Stimulated activated naive B cell treated with anti-CD40 and anti-IgM and Interleukin-4, amounts not matched to agents 10 μg/mL and 1 μg/mL and 100 μg/mL, for 72 hours (primary cell): ENCODE measurements around the gene TTYH2.
A peak's percentile ranks its signal among the peaks of the same experiment; 100 is the strongest.
"Not testable (repeated sequence)": the region's sequence is repeated elsewhere in the genome, so short reads cannot be mapped to it uniquely, and the experiment has no call there.

Source experiments
- ATAC-seq, 2 donors: fragments of 150-1000 bp; cut with Tn5 transposase; replicated peaks; 2 replicates each; pipeline ENCODE4 v1.10.0; 2021; ENCODE audit warnings: moderate library complexity in 1 of 2
- DNase-seq: peaks from one replicate; pipeline ENCODE4 v3.0.0; 2021
- H3K27ac Mint-ChIP-seq: one replicate; pipeline ENCODE4 v1.8.0; 2022; ENCODE audit warnings: mild to moderate bottlenecking, mixed read lengths
- H3K27me3 Mint-ChIP-seq, 2 donors: one replicate each; pipeline ENCODE4 v1.8.0; 2022; ENCODE audit warnings: mixed read lengths in 2 of 2
- H3K36me3 Mint-ChIP-seq, 2 donors: one replicate each; pipeline ENCODE4 v1.8.0; 2022; ENCODE audit warnings: mixed read lengths in 2 of 2, mild to moderate bottlenecking in 1 of 2
- H3K4me1 Mint-ChIP-seq, 2 donors: one replicate each; pipeline ENCODE4 v1.8.0; 2022; ENCODE audit warnings: mixed read lengths in 2 of 2, mild to moderate bottlenecking in 1 of 2
- H3K4me3 Mint-ChIP-seq, 2 donors: one replicate each; pipeline ENCODE4 v1.8.0; 2022; ENCODE audit warnings: mild to moderate bottlenecking in 2 of 2, mixed read lengths in 2 of 2, moderate library complexity in 1 of 2
- H3K9me3 Mint-ChIP-seq, 2 donors: one replicate each; pipeline ENCODE4 v1.8.0; 2022; ENCODE audit warnings: mixed read lengths in 2 of 2, mild to moderate bottlenecking in 1 of 2

The TTYH2 gene

DNA sequence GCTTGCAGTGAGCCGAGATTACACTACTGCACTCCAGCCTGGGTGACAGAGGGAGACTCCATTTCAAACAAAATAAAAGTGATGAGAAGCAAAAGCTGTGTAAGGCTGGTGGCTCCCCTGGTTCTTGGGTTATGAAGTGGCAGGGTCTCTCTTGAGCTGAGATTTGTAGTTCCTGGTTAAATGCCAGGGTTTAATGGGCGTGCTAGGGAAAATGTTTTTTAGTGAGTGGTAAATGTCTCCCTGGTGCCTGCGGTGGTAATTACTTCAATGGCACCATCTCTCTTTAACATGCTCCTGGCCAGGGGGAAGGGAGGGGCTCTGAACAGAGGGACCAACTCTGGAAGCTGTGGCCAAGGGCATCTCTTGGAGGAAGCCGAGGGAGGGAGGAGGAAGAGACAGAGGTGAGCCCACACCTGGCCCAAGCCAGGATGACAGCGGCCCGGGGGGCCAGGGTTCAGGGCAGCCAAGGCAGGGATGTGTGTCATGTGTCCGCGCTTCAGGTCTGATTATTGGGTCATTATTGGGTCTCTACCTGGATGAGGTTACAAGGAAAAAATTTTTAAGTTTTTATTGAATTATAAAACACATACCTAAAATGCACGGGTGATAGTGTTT is 27.7 kb upstream of the TTYH2 start:
- Mint-ChIP-seq H3K27ac (no peak overlapping the region), H3K4me3 (no peak overlapping the region), H3K36me3 (no peaks in the 10 kb centered on the region)

GRCh38 chr17:74186498-74186897 is 26.9 kb upstream of the TTYH2 start:
- H3K4me3 Mint-ChIP-seq, result no peak overlapping the region
- no peak for ATAC-seq
- H3K27me3 Mint-ChIP-seq, result peaks cover 37 to 40% of the 10 kb centered on the region in 2 donors
- H3K9me3 Mint-ChIP-seq, result peaks cover 6 to 7% of the 10 kb centered on the region in 2 donors
- H3K27ac Mint-ChIP-seq, result no peak overlapping the region
- no peaks in the 10 kb centered on the region for H3K36me3 Mint-ChIP-seq
- no peak for DNase-seq
- H3K4me1 Mint-ChIP-seq, result no peaks in the 10 kb centered on the region

More for the DNA sequence above, 27.7 kb upstream of the TTYH2 start:
- no peak for ATAC-seq
- H3K9me3 Mint-ChIP-seq, result peaks cover 6 to 7% of the 10 kb centered on the region in 2 donors
- no peak for DNase-seq
- peaks cover 46 to 47% of the 10 kb centered on the region in 2 donors for H3K27me3 Mint-ChIP-seq
- no peaks in the 10 kb centered on the region for H3K4me1 Mint-ChIP-seq

DNA sequence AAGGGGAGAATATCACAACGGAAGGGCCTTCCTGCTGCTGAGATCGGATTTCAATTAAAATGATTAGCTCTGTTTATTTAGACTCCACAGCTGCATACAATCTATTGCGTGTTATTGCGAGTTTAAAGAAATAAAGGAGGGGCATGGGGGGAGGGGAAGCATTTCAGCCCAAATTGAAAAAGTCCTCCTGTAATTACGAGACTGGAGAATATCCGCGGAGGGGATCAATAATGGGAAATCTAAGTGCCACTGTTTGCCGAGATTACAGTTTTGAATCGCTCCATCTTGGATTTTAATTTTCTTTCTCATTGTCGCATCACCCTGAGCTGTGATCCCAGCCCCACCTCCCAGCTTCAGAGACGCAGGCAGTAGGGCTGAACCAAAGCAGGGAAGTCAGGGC is 25.6 kb upstream of the TTYH2 start:
- no peaks in the 10 kb centered on the region for H3K36me3 Mint-ChIP-seq
- no peak for DNase-seq
- H3K4me3 Mint-ChIP-seq, result no peak overlapping the region
- no peak for ATAC-seq
- H3K27ac Mint-ChIP-seq, result no peak overlapping the region
- peaks cover 1 to 2% of the 10 kb centered on the region in 2 donors for H3K4me1 Mint-ChIP-seq
- peaks cover 6 to 7% of the 10 kb centered on the region in 2 donors for H3K9me3 Mint-ChIP-seq
- peaks cover 32 to 37% of the 10 kb centered on the region in 2 donors for H3K27me3 Mint-ChIP-seq

- H3K36me3 Mint-ChIP-seq, H3K9me3 Mint-ChIP-seq, H3K4me3 Mint-ChIP-seq, H3K27ac Mint-ChIP-seq, H3K4me1 Mint-ChIP-seq, DNase-seq, ATAC-seq: not testable (repeated sequence)
- peaks cover 39 to 41% of the 10 kb centered on the region in 2 donors for H3K27me3 Mint-ChIP-seq
These were observed 24.7 kb upstream of the TTYH2 start for GRCh38 chr17:74188687-74189086.

DNA sequence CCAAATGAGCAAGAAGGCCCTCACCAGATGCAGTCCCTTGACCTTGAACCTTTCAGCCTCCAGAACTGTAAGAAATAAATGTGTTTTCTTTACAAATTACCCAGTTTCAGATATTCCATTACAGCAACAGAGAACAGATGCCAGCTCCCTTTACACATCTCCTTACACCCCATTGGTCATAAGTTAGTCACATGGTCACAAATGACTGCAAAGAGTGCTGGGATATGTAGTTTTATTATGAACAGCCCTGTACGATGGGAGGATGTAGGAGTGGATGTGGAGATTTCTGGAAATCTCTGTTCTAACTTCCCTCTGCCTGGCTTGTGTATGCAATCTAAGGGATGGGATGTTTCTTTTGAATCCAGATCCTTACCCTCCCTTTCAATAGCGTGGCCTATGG is 23.2 kb upstream of the TTYH2 start:
- H3K36me3 Mint-ChIP-seq, result no peaks in the 10 kb centered on the region
- peaks cover 6 to 7% of the 10 kb centered on the region in 2 donors for H3K9me3 Mint-ChIP-seq
- H3K4me1 Mint-ChIP-seq, result peaks cover 3 to 10% of the 10 kb centered on the region in 2 donors
- ATAC-seq (peak; percentile 75 to 89), DNase-seq (no peak)
- H3K27ac Mint-ChIP-seq, result no peak overlapping the region
- peaks cover 44 to 48% of the 10 kb centered on the region in 2 donors for H3K27me3 Mint-ChIP-seq
- no peak overlapping the region for H3K4me3 Mint-ChIP-seq

- DNase-seq (no peak), ATAC-seq (no peak)
- H3K27ac Mint-ChIP-seq, result no peak overlapping the region
- no peaks in the 10 kb centered on the region for H3K36me3 Mint-ChIP-seq
- H3K9me3 Mint-ChIP-seq, result peaks cover 6 to 7% of the 10 kb centered on the region in 2 donors
- no peak overlapping the region for H3K4me3 Mint-ChIP-seq
- peaks cover 3 to 10% of the 10 kb centered on the region in 2 donors for H3K4me1 Mint-ChIP-seq
- peaks cover 45 to 56% of the 10 kb centered on the region in 2 donors for H3K27me3 Mint-ChIP-seq
These were observed 22.5 kb upstream of the TTYH2 start for GRCh38 chr17:74190807-74191406.

DNA sequence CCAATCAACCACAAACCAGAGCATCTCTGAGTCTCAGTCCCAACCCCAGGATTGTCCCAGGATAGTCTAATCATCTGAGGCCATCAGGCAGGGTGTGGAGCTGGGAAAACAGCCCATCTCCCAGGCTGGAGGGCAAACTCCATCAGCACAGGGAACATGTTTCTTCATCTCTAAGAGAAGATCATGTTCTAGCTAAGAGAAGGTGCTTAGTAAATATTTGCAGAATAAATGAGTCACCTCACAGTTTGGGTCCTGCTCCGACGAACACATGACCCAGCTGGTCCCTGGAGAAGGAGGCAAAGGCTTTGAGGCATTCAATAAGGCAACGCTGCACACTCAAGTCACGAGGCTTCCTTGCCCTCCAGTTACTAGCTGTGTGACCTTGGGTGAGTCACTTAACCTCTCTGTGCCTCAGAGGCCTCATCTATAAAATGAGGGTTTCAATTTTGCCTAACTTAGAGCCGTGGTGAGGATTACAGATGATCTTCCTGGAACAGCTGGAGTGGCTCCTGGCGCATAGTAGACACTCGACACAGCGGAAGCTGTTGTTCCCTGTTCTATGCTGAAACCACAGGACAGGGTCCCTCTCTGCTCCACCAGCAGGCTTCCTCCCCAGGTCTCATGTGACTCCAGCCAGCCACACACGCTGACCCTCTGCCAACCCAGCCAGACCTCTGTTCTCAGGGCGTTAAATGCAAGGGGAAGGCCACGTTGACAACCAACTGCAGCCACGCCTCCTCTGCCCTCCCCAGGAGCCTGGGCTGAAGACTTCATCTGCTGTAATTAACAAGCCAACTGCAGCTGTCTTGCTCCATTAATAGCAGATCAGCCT is 20.2 kb upstream of the TTYH2 start:
- Mint-ChIP-seq H3K36me3 (no peaks in the 10 kb centered on the region), H3K4me1 (peaks cover 3 to 10% of the 10 kb centered on the region in 2 donors), H3K27me3 (peaks cover 50 to 58% of the 10 kb centered on the region in 2 donors), H3K9me3 (peaks cover 6 to 7% of the 10 kb centered on the region in 2 donors), H3K4me3 (no peak overlapping the region), H3K27ac (peak overlapping the region; percentile 31)
- DNase-seq (no peak), ATAC-seq (peak; percentile 46 to 65)

- no peak for DNase-seq
- Mint-ChIP-seq H3K9me3 (peaks cover 1 to 3% of the 10 kb centered on the region in 2 donors), H3K4me3 (no peak overlapping the region), H3K27me3 (peaks cover 49 to 54% of the 10 kb centered on the region in 2 donors), H3K4me1 (peaks cover 13 to 23% of the 10 kb centered on the region in 2 donors), H3K27ac (no peak overlapping the region), H3K36me3 (no peaks in the 10 kb centered on the region)
- ATAC-seq, result no peak
These were observed 18.7 kb upstream of the TTYH2 start for GRCh38 chr17:74194682-74195081.

- Mint-ChIP-seq H3K4me1 (peaks cover 18 to 29% of the 10 kb centered on the region in 2 donors), H3K4me3 (no peak overlapping the region), H3K36me3 (no peaks in the 10 kb centered on the region), H3K27ac (no peak overlapping the region), H3K27me3 (peaks cover 67 to 72% of the 10 kb centered on the region in 2 donors), H3K9me3 (no peaks in the 10 kb centered on the region)
- ATAC-seq, result no peak
- DNase-seq, result no peak
These were observed 16.6 kb upstream of the TTYH2 start for GRCh38 chr17:74196541-74197317.

DNA sequence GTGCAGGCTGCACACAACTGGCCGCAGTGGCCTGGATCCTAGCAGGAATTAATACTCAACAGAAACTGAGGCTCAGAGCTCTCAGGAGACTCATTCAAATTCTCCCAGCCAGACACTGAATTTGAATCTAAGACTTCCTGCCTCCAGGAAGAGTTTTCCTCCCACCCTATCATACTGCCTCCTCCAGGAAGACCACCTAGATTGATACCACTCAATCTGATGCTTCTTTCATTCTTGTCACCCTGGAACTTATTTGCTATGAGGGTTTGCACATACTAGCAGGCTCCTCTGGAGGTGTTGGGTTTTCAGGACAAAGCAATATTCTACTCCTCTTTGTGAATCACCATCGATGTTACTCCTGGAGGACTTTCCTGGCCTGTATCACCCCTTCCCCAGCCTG is 15.6 kb upstream of the TTYH2 start:
- Mint-ChIP-seq H3K4me1 (peaks cover 17 to 27% of the 10 kb centered on the region in 2 donors), H3K36me3 (no peaks in the 10 kb centered on the region), H3K4me3 (no peak overlapping the region), H3K9me3 (no peaks in the 10 kb centered on the region), H3K27me3 (peaks cover 65 to 74% of the 10 kb centered on the region in 2 donors), H3K27ac (no peak overlapping the region)
- ATAC-seq, result no peak
- no peak for DNase-seq

- Mint-ChIP-seq H3K4me1 (peaks cover 17 to 29% of the 10 kb centered on the region in 2 donors), H3K36me3 (peaks cover 3 to 5% of the 10 kb centered on the region in 2 donors), H3K27me3 (peaks cover 57 to 68% of the 10 kb centered on the region in 2 donors), H3K27ac (peak overlapping the region; percentile 67), H3K9me3 (no peaks in the 10 kb centered on the region), H3K4me3 (peak overlapping the region in 1 of 2 donors; percentile 45)
- ATAC-seq, result peak; percentile 25 to 61
- no peak for DNase-seq
These were observed 14.7 kb upstream of the TTYH2 start for GRCh38 chr17:74198694-74199093.

- no peak overlapping the region for H3K27ac Mint-ChIP-seq
These were observed 13.9 kb upstream of the TTYH2 start for GRCh38 chr17:74199306-74200092.

GRCh38 chr17:74200112-74200511 is 13.3 kb upstream of the TTYH2 start:
- H3K27ac Mint-ChIP-seq, result no peak overlapping the region

More at GRCh38 chr17:74199306-74200092, 13.9 kb upstream of the TTYH2 start:
- peaks cover 6 to 11% of the 10 kb centered on the region in 2 donors for H3K36me3 Mint-ChIP-seq
- H3K4me3 Mint-ChIP-seq, result peak overlapping the region; percentile 18 to 36
- H3K9me3 Mint-ChIP-seq, result no peaks in the 10 kb centered on the region
- peaks cover 56 to 64% of the 10 kb centered on the region in 2 donors for H3K27me3 Mint-ChIP-seq
- ATAC-seq (peak; percentile 38 to 39), DNase-seq (peak; percentile 48)
- peaks cover 17 to 29% of the 10 kb centered on the region in 2 donors for H3K4me1 Mint-ChIP-seq

More at GRCh38 chr17:74200112-74200511, 13.3 kb upstream of the TTYH2 start:
- Mint-ChIP-seq H3K4me3 (no peak overlapping the region), H3K27me3 (peaks cover 50 to 57% of the 10 kb centered on the region in 2 donors), H3K9me3 (no peaks in the 10 kb centered on the region), H3K36me3 (peaks cover 12 to 16% of the 10 kb centered on the region in 2 donors), H3K4me1 (peaks cover 21 to 32% of the 10 kb centered on the region in 2 donors)
- DNase-seq (no peak), ATAC-seq (no peak)
